ENCODE data around the gene YIF1A.
A peak's percentile ranks its signal among the peaks of the same experiment; 100 is the strongest.
"Not testable (repeated sequence)": the region's sequence is repeated elsewhere in the genome, so short reads cannot be mapped to it uniquely, and the experiment has no call there.

Gene YIF1A

DNA sequence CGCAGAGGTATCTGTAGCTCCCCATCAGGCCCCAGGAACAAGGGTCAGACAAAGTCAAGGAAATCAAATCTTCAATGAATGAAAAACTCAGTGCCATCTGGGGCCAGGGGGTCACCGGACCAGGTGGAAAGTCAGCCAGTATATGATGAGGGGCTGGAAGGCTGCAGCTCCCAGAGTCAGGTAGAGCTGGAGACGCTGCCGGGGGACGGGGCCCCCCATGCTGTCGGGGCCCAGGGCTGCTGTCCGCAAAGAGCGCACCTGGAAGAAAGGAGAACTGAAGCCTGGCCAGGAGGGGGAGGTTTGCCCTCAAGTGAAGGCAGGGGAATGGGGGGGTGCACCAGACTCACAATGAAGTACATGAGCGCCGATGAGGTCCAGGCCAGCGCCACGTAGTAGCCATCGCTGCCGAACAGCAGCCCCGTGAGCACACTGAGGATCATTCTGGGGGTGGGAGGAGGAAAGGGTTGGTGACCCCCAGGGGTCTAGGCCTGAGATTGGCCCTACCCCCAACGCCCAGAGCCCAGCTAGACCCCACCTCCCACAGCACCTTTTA lies 4.3 kb downstream of the YIF1A start:
- no peak for DNase-seq

DNA sequence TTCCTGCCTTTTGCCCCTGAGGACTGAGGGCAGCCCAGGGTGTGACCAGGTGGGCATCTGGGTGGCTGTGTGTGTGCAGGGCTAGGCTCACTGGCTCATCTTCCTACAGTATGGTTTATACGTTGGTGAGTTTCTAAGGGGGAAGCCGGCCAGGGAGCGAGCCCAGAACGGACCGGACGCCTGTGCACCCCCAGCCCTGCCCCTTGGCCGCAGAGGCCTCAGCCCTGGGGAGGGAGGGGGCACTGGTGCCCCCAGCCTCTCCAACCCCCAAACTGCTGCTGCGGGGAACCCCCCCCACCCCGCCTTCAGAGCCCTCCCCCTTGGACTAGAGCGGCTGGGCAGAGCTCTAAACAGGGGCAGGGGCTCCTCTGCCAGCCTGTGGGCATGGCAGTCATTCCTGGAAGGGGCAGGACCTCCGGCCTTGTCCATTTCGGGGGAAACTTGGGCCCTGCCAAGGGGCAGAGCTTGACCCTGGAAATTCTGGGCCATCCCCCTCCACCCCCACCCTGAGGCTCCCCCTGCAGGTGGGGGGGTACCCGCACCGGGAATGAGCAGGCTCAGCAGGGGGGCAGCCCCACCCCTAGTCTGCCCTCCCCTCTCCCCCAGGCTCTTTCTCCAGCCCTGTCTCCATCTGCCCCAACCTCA lies 5.4 kb downstream of the YIF1A start:
- DNase-seq: no peak

- DNase-seq: peak; percentile 99
Observed at GRCh38 chr11:66282468-66283455, 6.2 kb downstream of the YIF1A start.

DNA sequence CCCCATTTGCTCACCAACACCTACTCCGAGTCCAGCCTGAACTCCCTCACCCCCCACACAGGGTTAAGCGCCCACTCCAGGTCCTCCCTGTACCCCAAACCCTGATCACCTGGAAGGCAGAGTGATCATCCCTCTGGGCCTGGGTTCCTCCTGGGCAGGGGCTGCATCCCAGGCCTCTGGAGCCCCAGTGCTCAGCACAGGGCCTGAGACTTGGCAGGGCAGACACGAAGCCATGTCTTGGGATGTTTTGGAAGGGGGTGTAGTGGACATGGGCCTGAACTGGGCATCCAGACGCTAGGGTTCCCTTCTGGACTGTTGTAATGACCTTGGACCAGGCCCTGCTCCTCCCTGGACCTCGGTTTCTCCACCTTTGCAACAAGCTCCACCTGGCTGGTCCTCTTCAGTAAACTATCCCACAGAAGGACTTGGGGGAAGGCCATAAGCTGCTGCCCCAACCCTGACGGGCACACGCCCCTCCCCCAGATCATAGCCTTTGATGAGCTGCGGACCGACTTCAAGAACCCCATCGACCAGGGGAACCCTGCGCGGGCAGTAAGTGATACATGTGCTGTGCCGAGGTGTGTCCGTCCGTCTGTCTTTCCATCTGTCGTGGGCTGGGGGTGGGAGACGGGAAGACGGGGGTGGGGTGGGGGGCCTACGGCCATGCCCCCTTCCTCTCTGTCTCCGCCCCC lies 7.0 kb downstream of the YIF1A start:
- DNase-seq: no peak

DNA sequence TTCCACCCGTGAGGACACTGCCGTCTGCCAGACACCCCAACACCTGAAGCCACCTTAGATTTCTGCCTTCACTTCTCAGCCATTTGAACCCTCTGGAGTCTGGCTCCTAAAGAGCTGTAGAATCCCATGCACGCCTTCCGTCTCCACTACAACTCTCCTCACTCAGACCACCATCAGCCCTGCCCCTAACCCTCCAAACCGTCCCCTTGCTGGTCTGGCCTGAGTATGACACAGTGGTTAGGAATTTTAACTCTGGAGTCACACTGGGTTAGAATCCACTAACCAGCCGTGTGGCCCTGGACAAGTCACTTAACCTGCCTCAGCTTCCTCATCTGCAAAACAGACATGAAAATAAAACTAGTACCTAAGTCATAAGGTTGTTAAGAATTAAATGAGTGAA lies 7.9 kb downstream of the YIF1A start:
- DNase-seq: no peak

DNA sequence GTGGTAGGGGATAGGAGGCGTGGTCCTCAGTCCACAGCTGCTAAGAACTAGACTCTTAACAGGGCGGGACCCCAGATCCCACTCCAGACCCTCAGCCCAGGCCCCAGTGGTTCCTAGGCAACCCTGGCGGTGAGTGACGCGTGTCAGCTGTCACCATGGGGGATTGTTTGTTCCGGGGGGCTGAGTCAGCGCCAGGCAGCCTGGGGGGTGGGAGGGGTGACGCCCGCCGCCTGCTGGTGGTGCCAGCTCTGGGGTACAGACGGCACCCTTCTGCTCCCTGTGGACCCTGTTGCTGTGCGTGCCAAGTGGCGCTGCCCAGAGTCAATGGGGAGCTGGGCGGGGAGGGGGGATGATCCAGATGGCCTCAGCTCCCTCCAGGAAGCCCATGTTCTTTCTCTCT lies 8.5 kb downstream of the YIF1A start:
- no peak for DNase-seq

DNA sequence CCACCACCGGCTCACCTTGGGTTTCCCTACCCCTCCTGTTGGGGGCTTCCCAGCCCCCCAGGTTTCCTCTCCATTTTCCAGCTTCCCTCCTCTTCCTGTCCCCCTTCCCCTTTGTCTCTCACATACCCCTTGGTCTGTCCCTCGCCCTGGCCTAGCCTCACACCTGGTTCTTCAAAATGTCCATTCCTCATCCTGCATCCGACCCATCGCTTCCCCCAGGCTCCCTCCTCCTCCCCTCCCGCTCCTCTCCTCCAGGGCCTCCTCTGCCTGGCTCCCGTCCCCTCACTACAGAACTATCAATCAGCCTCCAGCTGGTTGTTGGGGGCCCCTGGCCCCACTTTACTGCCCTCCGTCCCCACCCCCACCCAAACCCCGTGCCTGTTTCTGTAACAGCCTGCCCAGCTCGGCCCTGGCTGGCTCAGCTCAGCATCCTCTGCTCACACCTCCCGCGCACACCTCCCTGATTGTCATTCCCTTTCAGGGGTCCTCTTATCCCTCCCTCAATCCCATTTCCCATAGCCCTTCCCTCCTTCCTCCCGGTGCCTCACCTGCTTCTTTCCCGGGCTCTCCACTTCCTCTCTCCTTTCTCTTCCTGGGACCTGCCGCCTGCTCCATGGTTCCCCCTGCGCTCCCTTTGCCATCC lies 9.7 kb downstream of the YIF1A start:
- DNase-seq: no peak

GRCh38 chr11:66278363-66279091 lies 10.4 kb downstream of the YIF1A start:
- DNase-seq: peak; percentile 45

- peak; percentile 74 for DNase-seq
Observed at GRCh38 chr11:66277471-66278362, 11.2 kb downstream of the YIF1A start, which contains the start of gene CNIH2. CNIH2 (plus strand) TSS chr11:66278175; CDS start chr11:66278457, 282 bp downstream.

- DNase-seq: not testable (repeated sequence)
Observed at GRCh38 chr11:66277064-66277463, 11.9 kb downstream of the YIF1A start.

- DNase-seq: not testable (repeated sequence)
Observed at GRCh38 chr11:66276619-66277018, 12.3 kb downstream of the YIF1A start.

DNA sequence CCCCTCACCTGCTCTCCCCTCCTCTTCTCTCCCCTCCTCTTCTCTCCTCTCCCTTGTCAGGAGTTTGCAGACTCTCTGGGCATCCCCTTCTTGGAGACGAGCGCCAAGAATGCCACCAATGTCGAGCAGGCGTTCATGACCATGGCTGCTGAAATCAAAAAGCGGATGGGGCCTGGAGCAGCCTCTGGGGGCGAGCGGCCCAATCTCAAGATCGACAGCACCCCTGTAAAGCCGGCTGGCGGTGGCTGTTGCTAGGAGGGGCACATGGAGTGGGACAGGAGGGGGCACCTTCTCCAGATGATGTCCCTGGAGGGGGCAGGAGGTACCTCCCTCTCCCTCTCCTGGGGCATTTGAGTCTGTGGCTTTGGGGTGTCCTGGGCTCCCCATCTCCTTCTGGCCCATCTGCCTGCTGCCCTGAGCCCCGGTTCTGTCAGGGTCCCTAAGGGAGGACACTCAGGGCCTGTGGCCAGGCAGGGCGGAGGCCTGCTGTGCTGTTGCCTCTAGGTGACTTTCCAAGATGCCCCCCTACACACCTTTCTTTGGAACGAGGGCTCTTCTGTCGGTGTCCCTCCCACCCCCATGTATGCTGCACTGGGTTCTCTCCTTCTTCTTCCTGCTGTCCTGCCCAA lies 12.8 kb downstream of the YIF1A start:
- no peak for DNase-seq

GRCh38 chr11:66275396-66275795 lies 13.5 kb downstream of the YIF1A start:
- DNase-seq: no peak

GRCh38 chr11:66274219-66274618 lies 14.7 kb downstream of the YIF1A start:
- DNase-seq: no peak

- DNase-seq: no peak
Observed at GRCh38 chr11:66272596-66272995, 16.3 kb downstream of the YIF1A start.

DNA sequence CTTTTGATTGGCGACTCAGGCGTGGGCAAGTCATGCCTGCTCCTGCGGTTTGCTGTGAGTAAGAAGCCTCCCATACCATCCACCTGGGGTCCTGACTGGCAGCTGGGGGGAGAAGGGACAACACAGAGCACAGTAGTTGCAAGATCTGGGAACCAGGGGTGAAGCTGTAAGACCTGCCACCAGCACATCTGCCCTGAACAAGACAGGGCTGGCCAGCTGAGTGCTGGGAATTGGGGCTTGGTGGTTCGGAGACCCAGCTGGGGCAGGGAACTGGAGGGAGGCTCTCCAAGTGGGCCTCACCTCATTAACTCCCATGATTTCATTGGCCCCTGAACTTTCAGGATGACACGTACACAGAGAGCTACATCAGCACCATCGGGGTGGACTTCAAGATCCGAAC lies 17.1 kb downstream of the YIF1A start:
- no peak for DNase-seq

GRCh38 chr11:66268952-66269905 lies 19.7 kb downstream of the YIF1A start:
- no peak for DNase-seq

DNA sequence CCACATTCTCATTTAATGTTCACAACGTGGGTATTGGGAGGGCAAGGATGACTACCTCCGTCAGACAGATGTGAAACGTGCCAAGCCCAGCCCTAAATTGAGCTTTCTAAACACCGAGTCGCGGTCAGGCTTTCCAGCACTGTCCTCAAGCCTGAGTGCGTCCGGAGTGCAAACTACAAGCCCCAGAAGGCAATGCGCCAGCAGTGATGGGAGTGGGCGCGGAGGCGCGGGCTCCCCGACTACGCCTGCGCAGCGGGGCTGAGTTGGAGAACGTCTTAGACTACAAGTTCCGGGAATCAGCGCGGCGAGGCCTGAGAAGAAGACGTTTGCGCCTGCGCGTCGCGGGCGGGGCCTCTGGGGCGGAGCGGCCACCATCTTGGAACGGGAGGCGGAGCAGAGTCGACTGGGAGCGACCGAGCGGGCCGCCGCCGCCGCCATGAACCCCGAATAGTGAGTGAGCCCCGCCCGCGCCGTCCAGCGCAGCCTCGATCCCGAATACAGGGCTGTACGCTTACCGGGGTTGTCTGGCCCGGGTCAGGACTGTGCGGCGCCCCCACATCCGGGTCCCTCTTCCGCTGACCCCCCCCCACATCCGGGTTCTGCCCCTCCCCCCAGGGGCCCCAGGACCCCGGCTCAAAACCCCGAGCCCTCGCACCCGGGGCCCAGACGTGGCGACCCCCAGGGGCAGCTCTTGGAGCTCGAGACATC lies 20.5 kb downstream of the YIF1A start, which contains the start of gene RAB1B:
Gene RAB1B (plus strand): TSS at position 396 of the 708 bp plus-strand sequence. CDS start 41 bp downstream, at position 437.
- peak; percentile 99 for DNase-seq
